K562 (cell line): ENCODE data around the gene FAM50B. TPM values are rescaled to one million over a fixed set of nuclear protein-coding genes. Genes with fewer than 3 reads are reported as not detected.

Experiments used
- ATAC-seq: fragments of 200-7000 bp; cut with Tn5 transposase; 3 replicates; pipeline ENCODE4 v1.9.1; 2020; ENCODE audit warnings: moderate library complexity
- BruUV-seq: library from RNA; stranded (reverse); fragments of 400-500 nt; replicated peaks from 2 replicates; lab custom pipeline; 2021; lab: Mats Ljungman, UMichigan
- CTCF ChIA-PET: fragments of 300-600 bp; formaldehyde crosslinking; extraction: SDS; loops from one replicate; lab custom pipeline; 2021; ENCODE audit warnings: low intra/inter-chr PET ratio; lab: Yijun Ruan, JAX
- POLR2A ChIA-PET: fragments of 300-600, 350-650 bp; sonication (Branson Sonifier 250); formaldehyde crosslinking; extraction: SDS; loops from one replicate; lab custom pipeline; 2021; ENCODE audit warnings: antibody characterized with exemption, inconsistent platforms; lab: Yijun Ruan, JAX
- DNase-seq, 4 experiments: peaks; one replicate each; pipeline versions ENCODE4 v3.0.0 to v3.0.0-alpha.2; 2011 to 2018; ENCODE audit warnings: low spot score in 3 of 4, mixed read lengths in 3 of 4; ENCODE audit errors: extremely low read depth in 1 of 4
- FAIRE-seq: peaks from 2 replicates; lab custom pipeline; 2011; peaks lifted over from hg19 to GRCh38; lab: Jason Lieb, UNC
- H2AFZ ChIP-seq: 2 replicates; pipeline ENCODE4 v1.6.0; 2011; ENCODE audit warnings: low read depth, low read length, control low read depth, inconsistent platforms
- H3K27ac ChIP-seq: fragments of 200-600 bp; 3 replicates; pipeline ENCODE4 v1.8.0; 2011; ENCODE audit warnings: low read depth, mild to moderate bottlenecking, control low read depth, inconsistent platforms, low read length, moderate library complexity, mixed read lengths; ENCODE audit errors: extremely low read depth
- H3K27me3 ChIP-seq, 2 experiments: fragments of 300-600 bp in 1 of 2; 2 replicates in 1 of 2; 3 replicates in 1 of 2; pipeline versions ENCODE4 v1.6.0 to v1.8.0; 2011; ENCODE audit warnings: inconsistent platforms in 2 of 2, low read length in 2 of 2, mild to moderate bottlenecking in 1 of 2, mixed read lengths in 1 of 2, moderate library complexity in 1 of 2; ENCODE audit not compliant: control insufficient read depth in 2 of 2, insufficient read depth in 2 of 2
- H3K36me3 ChIP-seq: fragments of 300-600 bp; 3 replicates; pipeline ENCODE4 v1.8.0; 2011; ENCODE audit warnings: mild to moderate bottlenecking, low read length, inconsistent platforms; ENCODE audit not compliant: control insufficient read depth, insufficient read depth
- H3K4me1 ChIP-seq, 2 experiments: fragments of 200-600 bp in 1 of 2; replicated peaks in 1 of 2; 2 replicates in 1 of 2; 3 replicates in 1 of 2; pipeline versions ENCODE4 v1.5.1 to v1.8.0; 2011; ENCODE audit warnings: inconsistent platforms in 2 of 2, low read length in 2 of 2, mild to moderate bottlenecking in 1 of 2, mixed read lengths in 1 of 2, moderate library complexity in 1 of 2; ENCODE audit not compliant: control insufficient read depth in 2 of 2, insufficient read depth in 2 of 2
- H3K4me2 ChIP-seq: 2 replicates; pipeline ENCODE4 v1.6.1; 2011; ENCODE audit warnings: low read length, control low read depth, inconsistent platforms, mixed read lengths; ENCODE audit not compliant: insufficient read depth
- H3K4me3 ChIP-seq: fragments of 200-600 bp; sonication (generic), shearing (Covaris generic); 2 replicates; pipeline ENCODE4 v1.5.1; 2016; ENCODE audit warnings: control low read depth, inconsistent platforms
- H3K79me2 ChIP-seq: fragments of 200-600 bp; 3 replicates; pipeline ENCODE4 v1.8.0; 2011; ENCODE audit warnings: low read length, inconsistent platforms; ENCODE audit not compliant: control insufficient read depth, insufficient read depth
- H3K9ac ChIP-seq, 2 experiments: 2 replicates each; pipeline versions ENCODE4 v1.6.0 to v1.6.1; 2011; ENCODE audit warnings: low read depth in 2 of 2, low read length in 2 of 2, control low read depth in 1 of 2, inconsistent platforms in 1 of 2, mild to moderate bottlenecking in 1 of 2, mixed read lengths in 1 of 2; ENCODE audit not compliant: insufficient read depth in 1 of 2
- H3K9me1 ChIP-seq: one replicate; pipeline ENCODE4 v1.6.0; 2011; ENCODE audit warnings: inconsistent platforms, mild to moderate bottlenecking, low read length, moderate library complexity; ENCODE audit not compliant: control insufficient read depth, insufficient read depth
- H3K9me3 ChIP-seq: replicated peaks from 2 replicates; pipeline ENCODE4 v1.5.1; 2011; ENCODE audit warnings: low read depth, low read length, inconsistent platforms; ENCODE audit not compliant: control insufficient read depth, insufficient read depth
- H4K20me1 ChIP-seq: replicated peaks from 2 replicates; pipeline ENCODE4 v1.6.1; 2011; ENCODE audit warnings: low read length, inconsistent platforms, mixed read lengths; ENCODE audit not compliant: control insufficient read depth, insufficient read depth
- CREB3L1 ChIP-seq: fragments of 450-650 bp; IDR thresholded peaks from 2 replicates; pipeline ENCODE4 v1.6.1; 2014; ENCODE audit warnings: low read depth, mild to moderate bottlenecking, moderate library complexity, borderline replicate concordance
- CREM ChIP-seq: IDR thresholded peaks from 2 replicates; pipeline ENCODE4 v1.6.1; 2014; ENCODE audit warnings: antibody characterized with exemption, low read depth
- DMBX1 ChIP-seq: fragments of 250-450 bp; sonication (Bioruptor Pico); IDR thresholded peaks from 2 replicates; pipeline ENCODE4 v1.8.0; 2022; ENCODE audit warnings: inconsistent platforms, mild to moderate bottlenecking, moderate library complexity, borderline replicate concordance
- KLF16 ChIP-seq: IDR thresholded peaks from 2 replicates; pipeline ENCODE4 v1.6.1; 2016; ENCODE audit warnings: antibody characterized with exemption
- MYNN ChIP-seq, 2 experiments: sonication (generic); formaldehyde crosslinking in 1 of 2; IDR thresholded peaks; 2 replicates each; pipeline versions ENCODE4 v1.5.0 to v1.6.1; 2016 to 2020; ENCODE audit warnings: antibody characterized with exemption in 1 of 2, missing genetic modification reagents in 1 of 2
- NONO ChIP-seq, 2 experiments: fragments of 200-400 bp in 1 of 2; fragments of 450-650 bp in 1 of 2; formaldehyde crosslinking in 1 of 2; IDR thresholded peaks; 2 replicates each; pipeline ENCODE4 v1.6.1; 2017; ENCODE audit warnings: low read depth in 2 of 2, mild to moderate bottlenecking in 2 of 2, moderate library complexity in 2 of 2, low read length in 1 of 2
- PKNOX1 ChIP-seq: fragments of 450-650 bp; IDR thresholded peaks from 2 replicates; pipeline ENCODE4 v1.6.1; 2016
- STAT5B ChIP-seq: fragments of 250-450 bp; sonication (Bioruptor Pico); IDR thresholded peaks from 2 replicates; pipeline ENCODE4 v1.8.0; 2021; ENCODE audit warnings: mild to moderate bottlenecking, inconsistent platforms
- ZBTB9 ChIP-seq: fragments of 450-650 bp; formaldehyde crosslinking; IDR thresholded peaks from 2 replicates; pipeline ENCODE4 v1.4.0; 2020; ENCODE audit warnings: mild to moderate bottlenecking, moderate library complexity
- ZC3H8 ChIP-seq: fragments of 450-650 bp; IDR thresholded peaks from 2 replicates; pipeline ENCODE4 v1.6.1; 2017
- ZNF57 ChIP-seq: fragments of 450-650 bp; formaldehyde crosslinking; IDR thresholded peaks from 2 replicates; pipeline ENCODE4 v1.4.0; 2020; ENCODE audit warnings: mild to moderate bottlenecking, moderate library complexity
- ZNF830 ChIP-seq: fragments of 250-450 bp; sonication (Bioruptor Pico); IDR thresholded peaks from 2 replicates; pipeline ENCODE4 v1.5.0; 2021; ENCODE audit warnings: mild to moderate bottlenecking
- WGBS: fragments of 100-300 bp; shearing (Covaris generic); methylation state at CpG from one replicate; pipeline ENCODE4 v1.1.6; 2016; ENCODE audit warnings: low coverage, mixed read lengths; ENCODE audit not compliant: insufficient coverage; ENCODE audit errors: missing lambda C conversion rate; 5-methylcytosine and 5-hydroxymethylcytosine counted together
- in situ Hi-C: fragments of 300-500 bp; cut with MboI; formaldehyde crosslinking; loops from 4 replicates; pipeline ENCODE4 v1.15.0; 2018; ENCODE audit warnings: inconsistent platforms, mixed read lengths
- intact Hi-C: fragments of 100-400 bp; cut with micrococcal nuclease; formaldehyde crosslinking; loops from 2 replicates; pipeline ENCODE4 v1.14.2; 2022
- polyA plus RNA-seq, 8 experiments: library from polyadenylated mRNA; depleted of rRNA in 4 of 8; stranded (reverse) in 5 of 8; unstranded in 3 of 8; fragments of >200 nt; fragmentation: Nextera tagmentation in 2 of 8; fragmentation: Illumina TruSeq in 1 of 8; extraction: Ambion mirVana in 2 of 8; extraction: Trizol in 1 of 8; gene quantifications; 2 replicates each; pipeline versions ENCODE4 v1.2.1 to v1.2.3, GENCODE V29; 2011 to 2014; ENCODE audit warnings: inconsistent platforms in 1 of 8, missing spikeins in 1 of 8
- total RNA-seq, 7 experiments: library from RNA; depleted of rRNA in 6 of 7; stranded (reverse); fragments of >200 nt in 6 of 7; fragmentation: Illumina TruSeq in 2 of 7; extraction: Trizol in 2 of 7; gene quantifications; 2 replicates each; pipeline versions ENCODE4 v1.2.1 to v1.2.3, GENCODE V29; 2011 to 2021; ENCODE audit warnings: low replicate concordance in 1 of 7

The FAM50B gene
- total and polyA plus RNA-seq, 9 of the 15 experiments (the other 6 are each of a cell fraction or from before 2014, with no cell fraction given), result 0.09 to 0.16 (median 0.13) TPM; not detected in 6

GRCh38 chr6:3836566-3836965 lies 12.6 kb upstream of the FAM50B start:
- BruUV-seq, result no TSS peak
- intact Hi-C loops, result no loop called here
- POLR2A ChIA-PET, result no interaction called here
- H3K9me3 ChIP-seq, result no peaks in the 10 kb centered on the region
- CTCF ChIA-PET, result no interaction called here
- TF ChIP-seq PKNOX1 (no peak), MYNN (IDR thresholded peaks at IDR 0.05) (no peak), MYNN (CRISPR knock-in tag; IDR thresholded peaks at IDR 0.05) (no peak), CREM (no peak)
- 0% methylated on average over 3 of the region's 3 CpGs for WGBS
- no peaks in the 10 kb centered on the region for H4K20me1 ChIP-seq
- no peaks in the 10 kb centered on the region for H3K4me1 ChIP-seq
- H3K4me3 ChIP-seq, result no peak overlapping the region
- H3K9ac ChIP-seq, result no peak overlapping the region
- ATAC-seq (no peak), DNase-seq (no peak), FAIRE-seq (no peak)
- no peak overlapping the region for H2AFZ ChIP-seq
- H3K79me2 ChIP-seq, result no peaks in the 10 kb centered on the region
- in situ Hi-C loops, result no loop called here
- peaks cover 17 to 31% of the 10 kb centered on the region in 2 experiments for H3K27me3 ChIP-seq
- H3K36me3 ChIP-seq, result no peaks in the 10 kb centered on the region
- no peak overlapping the region for H3K27ac ChIP-seq
- H3K9me1 ChIP-seq, result no peaks in the 10 kb centered on the region
- no peak overlapping the region for H3K4me2 ChIP-seq

- Histone ChIP-seq H2AFZ (no peak overlapping the region), H3K27me3 (peaks cover 21 to 35% of the 10 kb centered on the region in 2 experiments), H3K4me3 (no peak overlapping the region), H3K4me2 (no peak overlapping the region), H3K36me3 (no peaks in the 10 kb centered on the region), H3K27ac (no peak overlapping the region), H3K9me1 (no peaks in the 10 kb centered on the region), H3K9ac (no peak overlapping the region), H3K9me3 (no peaks in the 10 kb centered on the region), H3K79me2 (no peaks in the 10 kb centered on the region), H4K20me1 (no peaks in the 10 kb centered on the region), H3K4me1 (no peaks in the 10 kb centered on the region)
- in situ Hi-C loops, result no loop called here
- ATAC-seq, result no peak
- 0% methylated on average over 1 of the region's 1 CpG for WGBS
- no peak for FAIRE-seq
- BruUV-seq, result no TSS peak
- intact Hi-C loops, result no loop called here
- POLR2A ChIA-PET, result no interaction called here
- DNase-seq, result no peak
- CTCF ChIA-PET, result no interaction called here
- TF ChIP-seq ZNF57 (CRISPR knock-in tag) (no peak), ZBTB9 (CRISPR knock-in tag) (no peak), ZNF830 (CRISPR knock-in tag) (no peak), ZC3H8 (no peak), KLF16 (no peak), CREB3L1 (no peak), NONO (IDR thresholded peaks at IDR 0.05; ENCODE audit: low read depth in 2 of 2, low read length in 1 of 2) (no peak), DMBX1 (no peak), STAT5B (CRISPR knock-in tag) (no peak)
Measured at GRCh38 chr6:3837781-3838180, 11.4 kb upstream of the FAM50B start.
